A673 (cell line): ENCODE measurements around the gene MCAT. TPM values are rescaled to one million over a fixed set of nuclear protein-coding genes. Genes with fewer than 3 reads are reported as not detected.

Experiments
- BruUV-seq: library from RNA; stranded (reverse); fragments of 400-500 nt; replicated peaks from 2 replicates; lab custom pipeline; 2021; lab: Mats Ljungman, UMichigan
- CTCF ChIA-PET: fragments of 300-600 bp; sonication (Branson Sonifier 250); formaldehyde crosslinking; loops from one replicate; lab custom pipeline; 2022; ENCODE audit warnings: antibody characterized with exemption; lab: Charles Lee
- POLR2A ChIA-PET: fragments of 300-600 bp; sonication (Branson Sonifier 250); formaldehyde crosslinking; loops from one replicate; lab custom pipeline; 2022; ENCODE audit warnings: antibody characterized with exemption; ENCODE audit not compliant: low non-redundant PET; lab: Charles Lee
- DNase-seq: peaks from one replicate; pipeline ENCODE4 v3.0.0-alpha.2; 2015; ENCODE audit warnings: low spot score
- H3K27ac ChIP-seq: fragments of 200-600 bp; sonication (generic); 2 replicates; pipeline ENCODE4 v1.5.1; 2016; ENCODE audit warnings: mixed run types, low read depth, mild to moderate bottlenecking, mixed read lengths, antibody characterized with exemption, low read length; ENCODE audit not compliant: poor library complexity, severe bottlenecking
- H3K27me3 ChIP-seq: fragments of 200-600 bp; sonication (generic); replicated peaks from 2 replicates; pipeline ENCODE4 v1.6.1; 2017; ENCODE audit warnings: mixed run types, low read depth, mild to moderate bottlenecking, mixed read lengths, antibody characterized with exemption, low read length; ENCODE audit not compliant: insufficient read depth, poor library complexity
- H3K36me3 ChIP-seq: fragments of 200-600 bp; sonication (generic); 2 replicates; pipeline ENCODE4 v1.6.1; 2016; ENCODE audit warnings: mixed run types, mild to moderate bottlenecking, mixed read lengths, antibody characterized with exemption, low read length; ENCODE audit not compliant: insufficient read depth, poor library complexity, severe bottlenecking
- H3K4me1 ChIP-seq: fragments of 200-600 bp; sonication (generic); 2 replicates; pipeline ENCODE4 v1.6.1; 2017; ENCODE audit warnings: mixed run types, mild to moderate bottlenecking, mixed read lengths, antibody characterized with exemption, low read length; ENCODE audit not compliant: insufficient read depth, poor library complexity, severe bottlenecking
- H3K4me3 ChIP-seq: fragments of 200-600 bp; sonication (generic); 2 replicates; pipeline ENCODE4 v1.5.1; 2016; ENCODE audit warnings: low read depth, mixed run types, mild to moderate bottlenecking, mixed read lengths, low read length; ENCODE audit not compliant: poor library complexity, severe bottlenecking
- H3K9me3 ChIP-seq: fragments of 200-600 bp; sonication (generic); 2 replicates; pipeline ENCODE4 v1.6.1; 2016; ENCODE audit warnings: mixed run types, low read depth, mild to moderate bottlenecking, mixed read lengths, antibody characterized with exemption, low read length; ENCODE audit not compliant: poor library complexity, severe bottlenecking
- EZH2 ChIP-seq: fragments of 200-600 bp; sonication (generic); IDR thresholded peaks from 2 replicates; pipeline ENCODE4 v1.6.1; 2017; ENCODE audit warnings: borderline replicate concordance, low read depth, mild to moderate bottlenecking, mixed read lengths, antibody characterized with exemption, low read length; ENCODE audit not compliant: poor library complexity, severe bottlenecking
- intact Hi-C: fragments of 100-400 bp; cut with micrococcal nuclease; formaldehyde crosslinking; loops from one replicate; pipeline ENCODE4 v1.10.0; 2022; ENCODE audit not compliant: unreplicated experiment
- total RNA-seq: library from RNA; stranded (reverse); gene quantifications from 2 replicates; pipeline ENCODE4 v1.2.3, GENCODE V29; 2021
- TF ChIP-seq, protein P1 (sequence below): fragments of 300-800, 200-600 bp; sonication (generic); conservative IDR thresholded peaks from 2 replicates; pipeline ENCODE4 v1.5.1; 2017; ENCODE audit warnings: low read depth, mild to moderate bottlenecking, antibody characterized with exemption, low read length, moderate library complexity, mixed read lengths

The MCAT gene
- total RNA-seq, 1 experiment from 2014 or later: 32.2 TPM

DNA sequence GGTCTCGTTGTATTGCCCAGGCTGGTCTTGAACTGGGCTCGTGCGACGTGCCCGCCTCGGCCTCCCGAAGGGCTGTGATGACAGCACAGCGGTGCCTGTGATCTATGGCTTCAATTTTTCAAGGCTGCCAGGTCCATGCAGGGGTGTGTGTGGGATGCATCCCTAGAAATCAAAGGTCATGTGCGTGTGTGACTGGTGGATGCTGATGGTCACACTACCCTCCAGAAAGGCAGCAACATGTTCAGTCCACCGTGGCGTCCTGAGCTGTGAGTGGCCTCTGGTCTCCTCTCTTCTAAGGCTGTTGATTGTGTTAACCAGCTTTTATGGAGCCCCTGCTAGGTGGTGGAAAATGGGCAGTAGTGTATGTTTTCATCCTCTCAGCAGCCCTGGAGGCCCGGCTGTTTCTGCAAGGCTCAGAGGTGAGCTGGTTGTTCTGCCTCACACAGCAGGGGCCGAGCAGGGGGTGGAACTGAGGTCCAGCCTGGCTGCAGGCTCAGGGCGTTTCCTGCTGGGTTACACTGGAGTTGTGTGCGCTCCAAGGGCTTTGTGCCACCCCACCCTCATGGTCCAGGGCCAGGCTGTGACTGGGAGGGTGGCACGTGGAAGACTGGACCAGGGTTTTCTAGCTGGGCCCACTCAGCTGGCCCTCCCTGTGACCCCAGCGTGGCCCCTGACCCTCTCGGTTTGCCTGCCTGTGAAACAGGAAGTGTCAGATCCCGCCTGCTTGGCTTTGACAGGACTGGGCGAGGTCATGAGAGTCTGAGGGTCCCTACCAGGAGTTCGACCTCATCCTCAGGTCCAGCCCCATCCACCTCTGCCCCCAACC lies 25.0 kb downstream of the MCAT start:
- ChIA-PET POLR2A (interaction anchor here (0.6 kb wide), 1 partner anchor 15 kb away, joined by 3 read pairs; no protein-coding TSS in a partner anchor), CTCF (no interaction called here)
- intact Hi-C loops: no loop called here
- no peak overlapping the region for H3K4me3 ChIP-seq
- H3K27ac ChIP-seq: no peak overlapping the region
- H3K4me1 ChIP-seq: peaks cover 7% of the 10 kb centered on the region
- no peak for DNase-seq
- BruUV-seq: no TSS peak
- no peaks in the 10 kb centered on the region for H3K36me3 ChIP-seq
- no peaks in the 10 kb centered on the region for H3K9me3 ChIP-seq
- no peak for TF ChIP-seq EZH2
- TF ChIP-seq, protein P1, sequence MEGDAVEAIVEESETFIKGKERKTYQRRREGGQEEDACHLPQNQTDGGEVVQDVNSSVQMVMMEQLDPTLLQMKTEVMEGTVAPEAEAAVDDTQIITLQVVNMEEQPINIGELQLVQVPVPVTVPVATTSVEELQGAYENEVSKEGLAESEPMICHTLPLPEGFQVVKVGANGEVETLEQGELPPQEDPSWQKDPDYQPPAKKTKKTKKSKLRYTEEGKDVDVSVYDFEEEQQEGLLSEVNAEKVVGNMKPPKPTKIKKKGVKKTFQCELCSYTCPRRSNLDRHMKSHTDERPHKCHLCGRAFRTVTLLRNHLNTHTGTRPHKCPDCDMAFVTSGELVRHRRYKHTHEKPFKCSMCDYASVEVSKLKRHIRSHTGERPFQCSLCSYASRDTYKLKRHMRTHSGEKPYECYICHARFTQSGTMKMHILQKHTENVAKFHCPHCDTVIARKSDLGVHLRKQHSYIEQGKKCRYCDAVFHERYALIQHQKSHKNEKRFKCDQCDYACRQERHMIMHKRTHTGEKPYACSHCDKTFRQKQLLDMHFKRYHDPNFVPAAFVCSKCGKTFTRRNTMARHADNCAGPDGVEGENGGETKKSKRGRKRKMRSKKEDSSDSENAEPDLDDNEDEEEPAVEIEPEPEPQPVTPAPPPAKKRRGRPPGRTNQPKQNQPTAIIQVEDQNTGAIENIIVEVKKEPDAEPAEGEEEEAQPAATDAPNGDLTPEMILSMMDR: no peak
- no peaks in the 10 kb centered on the region for H3K27me3 ChIP-seq

DNA sequence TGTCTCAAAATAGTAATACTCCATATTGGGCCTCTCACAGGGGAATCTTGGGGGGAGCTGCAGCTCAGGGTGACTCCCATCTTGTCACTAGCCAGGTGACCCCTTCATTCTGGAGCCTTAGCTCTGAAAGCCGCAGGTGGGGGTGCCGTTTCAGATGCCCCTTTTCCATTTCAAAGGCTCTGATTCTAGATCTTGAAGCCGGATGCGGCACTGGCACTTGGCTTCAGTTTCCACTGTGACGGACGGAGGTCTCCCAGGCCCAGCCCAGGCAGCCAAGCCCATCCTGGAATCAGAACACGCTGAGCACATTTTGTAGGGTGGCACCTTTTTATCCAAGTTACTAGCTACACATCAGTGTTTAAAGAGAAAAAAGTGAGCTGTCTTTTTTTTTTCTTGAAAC lies 26.3 kb downstream of the MCAT start:
- no peak for TF ChIP-seq EZH2
- TF ChIP-seq, protein P1: no peak
- no peak overlapping the region for H3K27ac ChIP-seq
- BruUV-seq: no TSS peak
- H3K36me3 ChIP-seq: no peaks in the 10 kb centered on the region
- no peaks in the 10 kb centered on the region for H3K27me3 ChIP-seq
- H3K9me3 ChIP-seq: no peaks in the 10 kb centered on the region
- CTCF ChIA-PET: no interaction called here
- no peak for DNase-seq
- intact Hi-C loops: no loop called here
- H3K4me3 ChIP-seq: no peak overlapping the region
- POLR2A ChIA-PET: no interaction called here
- peaks cover 11% of the 10 kb centered on the region for H3K4me1 ChIP-seq

DNA sequence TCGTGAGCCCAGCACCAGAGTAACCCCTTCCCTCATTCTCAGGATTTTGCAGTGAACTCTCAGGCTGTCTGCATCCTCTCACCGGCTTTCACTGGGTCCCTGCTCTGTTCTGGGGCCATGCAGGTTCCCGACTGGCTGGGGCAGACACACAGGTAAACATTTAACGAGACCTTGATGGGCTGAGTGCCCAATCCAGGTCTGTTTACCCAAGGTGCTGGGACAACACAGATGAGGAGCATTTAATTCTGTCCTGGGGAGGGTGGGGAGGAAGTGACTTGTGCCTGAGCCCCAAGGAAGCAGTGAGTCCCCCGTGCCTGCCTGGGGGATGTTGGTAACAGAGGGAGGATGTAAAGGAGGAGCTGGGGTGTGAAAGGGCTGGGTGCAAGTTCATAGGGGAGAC lies 28.2 kb downstream of the MCAT start:
- TF ChIP-seq, protein P1: no peak
- TF ChIP-seq EZH2: no peak
- intact Hi-C loops: no loop called here
- no peaks in the 10 kb centered on the region for H3K36me3 ChIP-seq
- peaks cover 11% of the 10 kb centered on the region for H3K4me1 ChIP-seq
- H3K4me3 ChIP-seq: no peak overlapping the region
- no peak overlapping the region for H3K27ac ChIP-seq
- peaks cover 6% of the 10 kb centered on the region for H3K27me3 ChIP-seq
- no peak for DNase-seq
- no peaks in the 10 kb centered on the region for H3K9me3 ChIP-seq
- ChIA-PET CTCF (no interaction called here), POLR2A (no interaction called here)
- BruUV-seq: no TSS peak
